Measurements from ENCODE around the gene PI4KB. TPM values are rescaled to one million over a fixed set of nuclear protein-coding genes. Genes with fewer than 3 reads are reported as not detected.
A peak's percentile ranks its signal among the peaks of the same experiment; 100 is the strongest.

The PI4KB gene
- total and polyA plus RNA-seq, 9 of the 15 experiments (the other 6 are each of a cell fraction or from before 2014, with no cell fraction given), result 3.1 to 65.4 (median 45.1) TPM

DNA sequence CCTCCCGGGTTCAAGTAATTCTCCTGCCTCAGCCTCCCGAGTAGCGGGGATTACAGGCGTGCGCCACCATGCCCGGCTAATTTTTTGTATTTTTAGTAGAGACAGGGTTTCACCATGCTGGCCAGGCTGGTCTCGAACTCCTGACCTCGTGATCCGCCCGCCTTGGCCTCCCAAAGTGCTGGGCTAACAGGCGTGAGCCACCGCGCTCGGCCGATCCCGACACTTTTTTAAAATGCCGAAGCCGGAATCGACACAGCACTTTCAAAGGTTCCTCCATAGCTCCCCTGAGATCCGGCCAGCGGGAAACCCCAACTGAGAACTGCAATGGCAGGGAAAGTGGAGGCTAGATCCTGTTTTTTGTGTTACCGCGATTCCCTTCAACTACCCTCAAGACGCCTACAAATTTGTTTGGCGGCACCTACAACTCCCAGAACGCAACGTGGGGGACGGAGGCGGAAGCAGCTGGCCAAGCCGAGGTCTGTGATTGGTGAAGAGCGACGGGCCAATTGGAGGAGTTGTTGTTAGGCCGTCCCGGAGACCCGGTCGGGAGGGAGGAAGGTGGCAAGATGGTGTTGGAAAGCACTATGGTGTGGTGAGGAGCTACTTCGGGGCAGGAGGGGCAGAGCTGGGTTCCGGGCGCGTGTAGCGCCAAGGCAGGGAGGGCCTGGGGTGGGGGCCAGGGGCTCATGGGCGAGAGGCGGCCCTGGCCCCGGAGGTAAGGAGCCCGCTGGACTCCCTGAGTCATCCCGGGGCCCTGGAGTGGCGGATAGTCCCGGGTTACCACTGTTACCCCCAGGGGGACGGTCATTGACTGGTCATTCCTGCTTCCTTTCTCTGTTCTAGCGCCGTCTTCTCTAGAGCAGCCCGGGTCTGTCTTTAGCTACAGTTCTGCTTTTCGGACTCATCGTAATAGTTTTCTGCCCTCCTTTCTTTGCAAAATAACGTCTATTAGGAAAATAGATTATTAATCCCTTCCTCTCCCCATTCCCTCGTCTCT, 72.7 kb downstream of the PI4KB start, which contains the start of gene PSMD4 (continued):
- TF ChIP-seq, protein P1, sequence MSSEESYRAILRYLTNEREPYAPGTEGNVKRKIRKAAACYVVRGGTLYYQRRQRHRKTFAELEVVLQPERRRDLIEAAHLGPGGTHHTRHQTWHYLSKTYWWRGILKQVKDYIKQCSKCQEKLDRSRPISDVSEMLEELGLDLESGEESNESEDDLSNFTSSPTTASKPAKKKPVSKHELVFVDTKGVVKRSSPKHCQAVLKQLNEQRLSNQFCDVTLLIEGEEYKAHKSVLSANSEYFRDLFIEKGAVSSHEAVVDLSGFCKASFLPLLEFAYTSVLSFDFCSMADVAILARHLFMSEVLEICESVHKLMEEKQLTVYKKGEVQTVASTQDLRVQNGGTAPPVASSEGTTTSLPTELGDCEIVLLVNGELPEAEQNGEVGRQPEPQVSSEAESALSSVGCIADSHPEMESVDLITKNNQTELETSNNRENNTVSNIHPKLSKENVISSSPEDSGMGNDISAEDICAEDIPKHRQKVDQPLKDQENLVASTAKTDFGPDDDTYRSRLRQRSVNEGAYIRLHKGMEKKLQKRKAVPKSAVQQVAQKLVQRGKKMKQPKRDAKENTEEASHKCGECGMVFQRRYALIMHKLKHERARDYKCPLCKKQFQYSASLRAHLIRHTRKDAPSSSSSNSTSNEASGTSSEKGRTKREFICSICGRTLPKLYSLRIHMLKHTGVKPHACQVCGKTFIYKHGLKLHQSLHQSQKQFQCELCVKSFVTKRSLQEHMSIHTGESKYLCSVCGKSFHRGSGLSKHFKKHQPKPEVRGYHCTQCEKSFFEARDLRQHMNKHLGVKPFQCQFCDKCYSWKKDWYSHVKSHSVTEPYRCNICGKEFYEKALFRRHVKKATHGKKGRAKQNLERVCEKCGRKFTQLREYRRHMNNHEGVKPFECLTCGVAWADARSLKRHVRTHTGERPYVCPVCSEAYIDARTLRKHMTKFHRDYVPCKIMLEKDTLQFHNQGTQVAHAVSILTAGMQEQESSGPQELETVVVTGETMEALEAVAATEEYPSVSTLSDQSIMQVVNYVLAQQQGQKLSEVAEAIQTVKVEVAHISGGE (CRISPR knock-in tag; IDR thresholded peaks at IDR 0.05), result no peak; a peak in 1 of 6 replicates
- TF ChIP-seq ADNP (tag; IDR thresholded peaks at IDR 0.05), result 0 out of 2 replicates have a peak, but pooled peaks have one; percentile 48
- no peak for TF ChIP-seq MTF1 (CRISPR knock-in tag; IDR thresholded peaks at IDR 0.05; ENCODE audit: borderline replicate concordance)
- no peak for TF ChIP-seq PTRF (tag; IDR thresholded peaks at IDR 0.05)
- TF ChIP-seq, protein P2, sequence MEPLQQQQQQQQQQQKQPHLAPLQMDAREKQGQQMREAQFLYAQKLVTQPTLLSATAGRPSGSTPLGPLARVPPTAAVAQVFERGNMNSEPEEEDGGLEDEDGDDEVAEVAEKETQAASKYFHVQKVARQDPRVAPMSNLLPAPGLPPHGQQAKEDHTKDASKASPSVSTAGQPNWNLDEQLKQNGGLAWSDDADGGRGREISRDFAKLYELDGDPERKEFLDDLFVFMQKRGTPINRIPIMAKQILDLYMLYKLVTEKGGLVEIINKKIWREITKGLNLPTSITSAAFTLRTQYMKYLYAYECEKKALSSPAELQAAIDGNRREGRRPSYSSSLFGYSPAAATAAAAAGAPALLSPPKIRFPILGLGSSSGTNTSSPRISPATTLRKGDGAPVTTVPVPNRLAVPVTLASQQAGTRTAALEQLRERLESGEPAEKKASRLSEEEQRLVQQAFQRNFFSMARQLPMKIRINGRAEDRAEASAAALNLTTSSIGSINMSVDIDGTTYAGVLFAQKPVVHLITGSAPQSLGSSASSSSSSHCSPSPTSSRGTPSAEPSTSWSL (CRISPR knock-in tag; IDR thresholded peaks at IDR 0.05; ENCODE audit: borderline replicate concordance), result no peak
- no peak for TF ChIP-seq XRCC5 (IDR thresholded peaks at IDR 0.05; ENCODE audit: low read depth, low read length)
- TF ChIP-seq RBM22 (IDR thresholded peaks at IDR 0.05; ENCODE audit: low read depth, low read length, poor library complexity, severe bottlenecking), result no peak
- no peak for TF ChIP-seq ZNF77 (CRISPR knock-in tag; IDR thresholded peaks at IDR 0.05)
- TF ChIP-seq STAT5B (CRISPR knock-in tag; IDR thresholded peaks at IDR 0.05), result no peak
- TF ChIP-seq SIX5 (IDR thresholded peaks at IDR 0.05; ENCODE audit: borderline replicate concordance in 1 of 2, insufficient read depth in 1 of 2, low read depth in 1 of 2, low read length in 2 of 2), result peak; percentile 65 to 81; a peak in 3 of 4 replicates
- TF ChIP-seq ZBTB1 (CRISPR knock-in tag; IDR thresholded peaks at IDR 0.05; ENCODE audit: borderline replicate concordance, low read depth), result no peak
- TF ChIP-seq HNRNPUL1 (IDR thresholded peaks at IDR 0.05; ENCODE audit: low read length), result no peak
- TF ChIP-seq IRF2 (CRISPR knock-in tag; IDR thresholded peaks at IDR 0.05), result no peak
- TF ChIP-seq KAT7 (CRISPR knock-in tag; IDR thresholded peaks at IDR 0.05; ENCODE audit: borderline replicate concordance), result no peak; the same call in 1 of the 2 replicates
- TF ChIP-seq ZNF707 (CRISPR knock-in tag; conservative IDR thresholded peaks at IDR 0.05), result no peak
- no peak for TF ChIP-seq STAG1 (CRISPR knock-in tag; IDR thresholded peaks at IDR 0.05; ENCODE audit: borderline replicate concordance)
- TF ChIP-seq EP300 (IDR thresholded peaks at IDR 0.05; ENCODE audit: low read length), result no peak; the same call in 1 of the 2 replicates
- no peak for TF ChIP-seq ETS2 (tag; IDR thresholded peaks at IDR 0.05; ENCODE audit: borderline replicate concordance, poor library complexity, severe bottlenecking)
- peak; percentile 89 for TF ChIP-seq RBM25 (IDR thresholded peaks at IDR 0.05; ENCODE audit: low read depth, low read length, severe bottlenecking)
- TF ChIP-seq NCOA6 (IDR thresholded peaks at IDR 0.05), result no peak
- TF ChIP-seq ZNF436 (CRISPR knock-in tag; IDR thresholded peaks at IDR 0.05), result no peak
